ENCODE measurements around the gene ZNF296.

ZNF296 gene

GRCh38 chr19:45050036-45050435 is 26.2 kb downstream of the ZNF296 start:
- no peak overlapping the region for H3K4me2 ChIP-seq
- no peaks in the 10 kb centered on the region for H3K9me3 ChIP-seq
- no peak for TF ChIP-seq Cebpa-rat (IDR thresholded peaks at IDR 0.05)
- H3K4me3 ChIP-seq = no peak overlapping the region
- no peak overlapping the region for H3K27ac ChIP-seq
- H3K27me3 ChIP-seq = no peaks in the 10 kb centered on the region
- H4K20me1 ChIP-seq = peaks cover 100% of the 10 kb centered on the region
- no peak overlapping the region for H3K9ac ChIP-seq
- peaks cover 90% of the 10 kb centered on the region for H3K36me3 ChIP-seq
- peaks cover 41% of the 10 kb centered on the region for H3K4me1 ChIP-seq

GRCh38 chr19:45049073-45049736 is 27.1 kb downstream of the ZNF296 start:
- Histone ChIP-seq H3K36me3 (peaks cover 90% of the 10 kb centered on the region), H3K27ac (peak overlapping the region; percentile 6; the same call in 1 of the 2 replicates), H3K9ac (peak overlapping the region; percentile 31; the same call in 1 of the 2 replicates), H3K4me1 (peaks cover 41% of the 10 kb centered on the region), H3K4me3 (no peak overlapping the region), H3K4me2 (no peak overlapping the region), H3K27me3 (no peaks in the 10 kb centered on the region), H3K9me3 (no peaks in the 10 kb centered on the region), H4K20me1 (peaks cover 100% of the 10 kb centered on the region)
- TF ChIP-seq Cebpa-rat (IDR thresholded peaks at IDR 0.05) = no peak

- no peak for TF ChIP-seq Cebpa-rat (IDR thresholded peaks at IDR 0.05)
- Histone ChIP-seq H3K36me3 (peaks cover 90% of the 10 kb centered on the region), H3K9me3 (no peaks in the 10 kb centered on the region), H3K27ac (no peak overlapping the region), H3K4me1 (peaks cover 37% of the 10 kb centered on the region), H3K4me3 (no peak overlapping the region), H3K9ac (peak overlapping the region; percentile 46), H3K27me3 (no peaks in the 10 kb centered on the region), H3K4me2 (peak overlapping the region; percentile 36), H4K20me1 (peaks cover 100% of the 10 kb centered on the region)
Measured at GRCh38 chr19:45047188-45047797, 29.0 kb downstream of the ZNF296 start.

- Histone ChIP-seq H3K36me3 (peaks cover 90% of the 10 kb centered on the region), H3K9me3 (no peaks in the 10 kb centered on the region), H3K9ac (0 out of 2 replicates have a peak overlapping the region, but pooled peaks have one; percentile 43), H3K27me3 (no peaks in the 10 kb centered on the region), H3K4me1 (peaks cover 29% of the 10 kb centered on the region), H3K4me2 (peak overlapping the region; percentile 36), H3K4me3 (no peak overlapping the region), H4K20me1 (peaks cover 100% of the 10 kb centered on the region), H3K27ac (no peak overlapping the region)
- no peak for TF ChIP-seq Cebpa-rat (IDR thresholded peaks at IDR 0.05)
Measured at GRCh38 chr19:45046355-45046754, 29.9 kb downstream of the ZNF296 start.

- no peak for TF ChIP-seq Cebpa-rat (IDR thresholded peaks at IDR 0.05)
- peaks cover 100% of the 10 kb centered on the region for H4K20me1 ChIP-seq
- H3K4me1 ChIP-seq = peaks cover 31% of the 10 kb centered on the region
- no peaks in the 10 kb centered on the region for H3K9me3 ChIP-seq
- H3K4me3 ChIP-seq = no peak overlapping the region
- H3K4me2 ChIP-seq = peak overlapping the region; percentile 36; the same call in 1 of the 2 replicates
- H3K9ac ChIP-seq = peak overlapping the region; percentile 43; the same call in 1 of the 2 replicates
- peaks cover 90% of the 10 kb centered on the region for H3K36me3 ChIP-seq
- no peak overlapping the region for H3K27ac ChIP-seq
- no peaks in the 10 kb centered on the region for H3K27me3 ChIP-seq
Measured at GRCh38 chr19:45045671-45046353, 30.5 kb downstream of the ZNF296 start.

GRCh38 chr19:45041125-45041524 is 35.2 kb downstream of the ZNF296 start:
- TF ChIP-seq Cebpa-rat (IDR thresholded peaks at IDR 0.05) = no peak
- Histone ChIP-seq H3K27ac (no peak overlapping the region), H3K9ac (peak overlapping the region; percentile 41; the same call in 1 of the 2 replicates), H3K36me3 (peaks cover 74% of the 10 kb centered on the region), H3K4me2 (peak overlapping the region; percentile 95; the same call in 1 of the 2 replicates), H3K9me3 (no peaks in the 10 kb centered on the region), H4K20me1 (peaks cover 73% of the 10 kb centered on the region), H3K4me3 (no peak overlapping the region), H3K4me1 (peaks cover 33% of the 10 kb centered on the region), H3K27me3 (no peaks in the 10 kb centered on the region)

- Histone ChIP-seq H3K4me2 (peak overlapping the region; percentile 95), H3K27ac (no peak overlapping the region), H3K27me3 (no peaks in the 10 kb centered on the region), H3K9ac (peak overlapping the region; percentile 92), H3K4me3 (peak overlapping the region; percentile 89), H3K4me1 (peaks cover 27% of the 10 kb centered on the region), H3K36me3 (peaks cover 74% of the 10 kb centered on the region), H4K20me1 (peaks cover 63% of the 10 kb centered on the region), H3K9me3 (peaks cover 5% of the 10 kb centered on the region; the same call in 1 of the 2 replicates)
- no peak for TF ChIP-seq Cebpa-rat (IDR thresholded peaks at IDR 0.05)
Measured at GRCh38 chr19:45040059-45040771, 36.1 kb downstream of the ZNF296 start.

GRCh38 chr19:45038931-45039893 is 37.1 kb downstream of the ZNF296 start, which contains the start of gene CLASRP:
TSS of gene CLASRP (plus strand) at chr19:45039045. CDS start at chr19:45040213, 1,168 bp downstream.
- peaks cover 53% of the 10 kb centered on the region for H4K20me1 ChIP-seq
- peaks cover 74% of the 10 kb centered on the region for H3K36me3 ChIP-seq
- H3K4me1 ChIP-seq = peaks cover 27% of the 10 kb centered on the region
- peak within 1 kb of the TSS; percentile 95 for H3K4me2 ChIP-seq
- H3K9ac ChIP-seq = peak within 1 kb of the TSS; percentile 92
- peaks cover 5% of the 10 kb centered on the region; the same call in 1 of the 2 replicates for H3K9me3 ChIP-seq
- peak within 1 kb of the TSS; percentile 92 for H3K27ac ChIP-seq
- no peaks in the 10 kb centered on the region for H3K27me3 ChIP-seq
- no peak for TF ChIP-seq Cebpa-rat (IDR thresholded peaks at IDR 0.05)
- peak within 1 kb of the TSS; percentile 89 for H3K4me3 ChIP-seq

All from BLaER1 (cell line).